ENCODE results near the gene WIPI1.

The WIPI1 gene

DNA sequence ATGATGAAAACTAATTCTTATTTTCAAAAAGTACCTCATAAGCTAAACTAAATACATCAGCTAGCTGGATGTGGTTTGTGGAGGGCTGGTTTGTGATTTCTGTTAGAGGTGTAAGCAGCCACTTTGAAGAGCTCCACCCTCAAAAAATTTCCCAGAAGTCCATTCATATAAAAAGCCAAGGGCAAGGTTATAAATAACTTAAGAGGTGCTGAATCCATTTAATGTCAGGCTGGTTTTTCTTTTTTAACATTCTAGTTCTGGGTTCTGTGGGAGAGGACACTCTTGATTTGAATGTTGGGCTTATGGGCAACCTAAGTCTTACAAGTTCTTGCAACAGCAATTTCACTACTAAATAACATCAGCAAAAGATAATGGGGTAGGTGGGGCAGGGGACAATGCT, 3.4 kb upstream of the WIPI1 start:
- no peak overlapping the region for H3K4ac ChIP-seq (ENCODE audit: low read depth in 1 of 2, low read length in 2 of 2)
- H3K79me1 ChIP-seq (replicated peaks; ENCODE audit: low read length, poor library complexity, severe bottlenecking), result peaks cover 2% of the 10 kb centered on the region
- no peak overlapping the region for H3K14ac ChIP-seq (ENCODE audit: low read length in 2 of 2)
- H3K9me3 ChIP-seq (ENCODE audit: control insufficient read depth, low read length), result no peaks in the 10 kb centered on the region
- no peak overlapping the region for H4K91ac ChIP-seq (ENCODE audit: low read length)
- H2BK120ac ChIP-seq (ENCODE audit: low read depth, low read length), result no peak overlapping the region
- H3K4me2 ChIP-seq (ENCODE audit: low read length, poor library complexity, severe bottlenecking), result no peak overlapping the region
- H2AFZ ChIP-seq (ENCODE audit: low read depth, low read length), result no peak overlapping the region
- no peaks in the 10 kb centered on the region for H3K36me3 ChIP-seq (ENCODE audit: control insufficient read depth in 1 of 2, insufficient read depth in 2 of 2, low read depth in 1 of 2, low read length in 2 of 2)
- no peak overlapping the region for H4K8ac ChIP-seq (ENCODE audit: low read length)
- H2BK12ac ChIP-seq (ENCODE audit: low read length in 2 of 2), result no peak overlapping the region
- H3K4me1 ChIP-seq (ENCODE audit: control insufficient read depth, insufficient read depth, low read depth, low read length), result peaks cover 6% of the 10 kb centered on the region
- H2BK5ac ChIP-seq (ENCODE audit: low read depth, low read length, poor library complexity, severe bottlenecking), result no peak overlapping the region
- no peak overlapping the region for H2BK15ac ChIP-seq (ENCODE audit: low read depth, poor library complexity, severe bottlenecking)
- no peaks in the 10 kb centered on the region for H3K27me3 ChIP-seq (ENCODE audit: control insufficient read depth in 1 of 2, insufficient read depth in 1 of 2, low read length in 2 of 2)
- H3K18ac ChIP-seq (ENCODE audit: low read depth in 1 of 2, low read length in 2 of 2), result no peak overlapping the region
- DNase-seq, result no peak
- H2AK5ac ChIP-seq (ENCODE audit: low read length, severe bottlenecking), result no peak overlapping the region
- H3K23ac ChIP-seq (ENCODE audit: low read length in 2 of 2), result no peak overlapping the region
- peak overlapping the region; percentile 15 for H3K9ac ChIP-seq (ENCODE audit: low read length)
- no peak overlapping the region for H3K4me3 ChIP-seq (ENCODE audit: insufficient read depth in 1 of 2, low read depth in 1 of 2, low read length in 2 of 2)
- no peak overlapping the region for H3K27ac ChIP-seq (ENCODE audit: low read length, poor library complexity, severe bottlenecking)

DNA sequence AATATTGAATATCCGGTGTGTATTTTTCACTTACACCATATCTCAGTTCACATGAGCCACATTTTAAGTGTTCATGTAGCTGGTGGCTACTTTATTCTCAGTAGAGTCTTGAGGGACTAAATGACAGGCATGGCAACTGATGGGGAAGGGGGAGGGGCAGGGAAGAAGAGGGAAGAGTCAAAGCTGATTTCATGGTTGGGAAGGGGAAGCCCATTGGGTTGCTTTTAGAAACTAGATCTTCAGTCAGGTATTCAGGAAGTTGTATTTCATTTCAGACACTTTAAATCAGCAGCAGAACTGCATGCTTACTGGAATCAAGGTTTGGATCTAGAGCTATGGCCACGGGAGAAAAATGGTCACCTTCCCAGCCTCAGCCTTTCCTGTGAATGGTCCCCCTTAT, 2.9 kb upstream of the WIPI1 start:
- H2AFZ ChIP-seq (ENCODE audit: low read depth, low read length), result no peak overlapping the region
- 88% methylated on average over 1 of the region's 2 CpGs for WGBS
- no peak overlapping the region for H3K27ac ChIP-seq (ENCODE audit: low read length, poor library complexity, severe bottlenecking)
- H2BK15ac ChIP-seq (ENCODE audit: low read depth, poor library complexity, severe bottlenecking), result no peak overlapping the region
- H3K4ac ChIP-seq (ENCODE audit: low read depth in 1 of 2, low read length in 2 of 2), result no peak overlapping the region
- peak overlapping the region in 1 of 2 experiments; percentile 54 for H2BK12ac ChIP-seq (ENCODE audit: low read length in 2 of 2)
- no peak overlapping the region for H3K18ac ChIP-seq (ENCODE audit: low read depth in 1 of 2, low read length in 2 of 2)
- no peaks in the 10 kb centered on the region for H3K36me3 ChIP-seq (ENCODE audit: control insufficient read depth in 1 of 2, insufficient read depth in 2 of 2, low read depth in 1 of 2, low read length in 2 of 2)
- no peaks in the 10 kb centered on the region for H3K27me3 ChIP-seq (ENCODE audit: control insufficient read depth in 1 of 2, insufficient read depth in 1 of 2, low read length in 2 of 2)
- no peak overlapping the region for H3K9ac ChIP-seq (ENCODE audit: low read length)
- peaks cover 6% of the 10 kb centered on the region for H3K4me1 ChIP-seq (ENCODE audit: control insufficient read depth, insufficient read depth, low read depth, low read length)
- no peaks in the 10 kb centered on the region for H3K9me3 ChIP-seq (ENCODE audit: control insufficient read depth, low read length)
- H4K8ac ChIP-seq (ENCODE audit: low read length), result no peak overlapping the region
- no peak overlapping the region for H3K14ac ChIP-seq (ENCODE audit: low read length in 2 of 2)
- peaks cover 2% of the 10 kb centered on the region for H3K79me1 ChIP-seq (replicated peaks; ENCODE audit: low read length, poor library complexity, severe bottlenecking)
- no peak overlapping the region for H2AK5ac ChIP-seq (ENCODE audit: low read length, severe bottlenecking)
- H3K4me3 ChIP-seq (ENCODE audit: insufficient read depth in 1 of 2, low read depth in 1 of 2, low read length in 2 of 2), result no peak overlapping the region
- H3K4me2 ChIP-seq (ENCODE audit: low read length, poor library complexity, severe bottlenecking), result no peak overlapping the region
- H3K23ac ChIP-seq (ENCODE audit: low read length in 2 of 2), result no peak overlapping the region
- DNase-seq, result no peak
- H4K91ac ChIP-seq (ENCODE audit: low read length), result no peak overlapping the region
- H2BK120ac ChIP-seq (ENCODE audit: low read depth, low read length), result no peak overlapping the region
- H2BK5ac ChIP-seq (ENCODE audit: low read depth, low read length, poor library complexity, severe bottlenecking), result no peak overlapping the region

DNA sequence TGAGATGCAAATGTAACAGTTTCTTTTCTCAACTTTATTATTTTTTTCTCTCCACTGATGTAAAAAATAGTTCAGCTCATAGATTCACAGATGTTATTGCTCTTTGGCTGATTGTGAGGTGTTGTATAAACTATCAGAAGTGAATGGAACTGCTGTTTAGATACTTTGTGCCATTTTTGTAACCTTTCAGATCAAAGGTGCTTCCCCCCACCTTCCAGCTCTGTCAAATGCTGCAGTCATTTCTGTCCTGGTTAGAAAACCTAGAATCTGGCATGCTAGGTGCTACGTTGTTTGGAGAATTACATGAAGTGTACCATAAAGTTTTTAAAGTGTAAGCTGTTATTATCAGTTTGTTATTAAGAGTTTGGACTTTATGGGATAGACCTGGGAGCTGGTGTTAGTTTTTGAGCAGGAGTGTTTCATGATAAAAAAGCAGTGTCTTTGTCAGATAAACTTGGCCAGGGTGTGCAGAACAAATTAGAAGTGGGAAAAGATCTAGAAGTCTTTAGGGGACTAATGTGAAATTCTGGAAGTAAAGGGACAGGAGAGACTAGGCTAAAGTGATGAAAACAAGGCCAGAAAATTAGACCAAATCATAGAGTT, 1.8 kb upstream of the WIPI1 start:
- Histone ChIP-seq H2BK12ac (ENCODE audit: low read length in 2 of 2) (no peak overlapping the region), H4K91ac (ENCODE audit: low read length) (no peak overlapping the region)
- DNase-seq, result no peak

DNA sequence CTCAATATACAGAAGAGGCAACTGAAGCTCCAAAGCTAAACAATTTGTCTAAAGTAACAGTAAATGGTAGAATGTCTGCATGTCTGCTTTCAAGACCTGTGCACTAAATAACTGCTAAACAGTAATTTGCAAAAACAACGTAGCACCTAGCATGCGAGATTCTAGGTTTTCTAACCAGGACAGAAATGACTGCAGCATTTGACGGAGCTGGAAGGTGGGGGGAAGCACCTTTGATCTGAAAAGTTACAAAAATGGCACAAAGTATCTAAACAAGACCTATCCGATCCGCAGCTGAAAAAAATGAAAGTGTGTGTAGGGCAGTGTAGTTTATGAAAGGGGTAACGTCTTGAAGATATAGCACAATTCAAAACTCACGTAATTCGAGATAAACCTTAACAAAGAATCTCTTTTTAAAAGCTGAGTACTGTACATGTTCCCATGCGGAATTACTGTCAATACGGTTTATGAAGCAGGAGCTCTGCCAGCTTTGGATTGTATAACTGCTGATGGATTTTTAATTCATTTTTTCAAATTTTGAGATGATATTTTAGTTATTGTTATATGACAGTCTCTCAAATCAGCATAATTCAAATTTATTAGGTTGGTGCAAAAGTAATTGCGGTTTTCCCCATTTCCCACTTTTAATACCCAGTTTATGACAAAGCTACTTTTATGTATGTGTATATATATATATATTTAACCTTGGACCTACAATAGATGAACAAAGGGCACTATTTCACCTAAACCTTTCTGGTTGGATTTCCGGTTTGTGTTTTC, 1.2 kb upstream of the WIPI1 start:
- Histone ChIP-seq H3K4me2 (ENCODE audit: low read length, poor library complexity, severe bottlenecking) (peak overlapping the region; percentile 94), H2BK12ac (ENCODE audit: low read length in 2 of 2) (no peak overlapping the region), H2BK15ac (ENCODE audit: low read depth, poor library complexity, severe bottlenecking) (no peak overlapping the region), H3K4me1 (ENCODE audit: control insufficient read depth, insufficient read depth, low read depth, low read length) (peaks cover 7% of the 10 kb centered on the region), H3K23ac (ENCODE audit: low read length in 2 of 2) (no peak overlapping the region), H3K4me3 (ENCODE audit: insufficient read depth in 1 of 2, low read depth in 1 of 2, low read length in 2 of 2) (peak overlapping the region in 1 of 2 experiments; percentile 86), H3K27me3 (ENCODE audit: control insufficient read depth in 1 of 2, insufficient read depth in 1 of 2, low read length in 2 of 2) (no peaks in the 10 kb centered on the region), H3K18ac (ENCODE audit: low read depth in 1 of 2, low read length in 2 of 2) (no peak overlapping the region), H2BK5ac (ENCODE audit: low read depth, low read length, poor library complexity, severe bottlenecking) (no peak overlapping the region), H4K8ac (ENCODE audit: low read length) (no peak overlapping the region), H3K9me3 (ENCODE audit: control insufficient read depth, low read length) (no peaks in the 10 kb centered on the region), H4K91ac (ENCODE audit: low read length) (no peak overlapping the region), H2BK120ac (ENCODE audit: low read depth, low read length) (no peak overlapping the region), H2AFZ (ENCODE audit: low read depth, low read length) (no peak overlapping the region), H3K9ac (ENCODE audit: low read length) (peak overlapping the region; percentile 94), H3K14ac (ENCODE audit: low read length in 2 of 2) (no peak overlapping the region), H3K79me1 (replicated peaks; ENCODE audit: low read length, poor library complexity, severe bottlenecking) (peaks cover 2% of the 10 kb centered on the region), H2AK5ac (ENCODE audit: low read length, severe bottlenecking) (no peak overlapping the region), H3K36me3 (ENCODE audit: control insufficient read depth in 1 of 2, insufficient read depth in 2 of 2, low read depth in 1 of 2, low read length in 2 of 2) (peaks cover 0 to 14% of the 10 kb centered on the region in 2 experiments), H3K4ac (ENCODE audit: low read depth in 1 of 2, low read length in 2 of 2) (no peak overlapping the region), H3K27ac (ENCODE audit: low read length, poor library complexity, severe bottlenecking) (no peak overlapping the region)
- DNase-seq, result no peak
- WGBS, result 46% methylated on average over 5 of the region's 12 CpGs

More for the DNA sequence above, 1.8 kb upstream of the WIPI1 start:
- no peak overlapping the region for H3K4me3 ChIP-seq (ENCODE audit: insufficient read depth in 1 of 2, low read depth in 1 of 2, low read length in 2 of 2)
- H2AFZ ChIP-seq (ENCODE audit: low read depth, low read length), result no peak overlapping the region
- no peak overlapping the region for H3K23ac ChIP-seq (ENCODE audit: low read length in 2 of 2)
- H2BK5ac ChIP-seq (ENCODE audit: low read depth, low read length, poor library complexity, severe bottlenecking), result no peak overlapping the region
- no peaks in the 10 kb centered on the region for H3K27me3 ChIP-seq (ENCODE audit: control insufficient read depth in 1 of 2, insufficient read depth in 1 of 2, low read length in 2 of 2)
- no peak overlapping the region for H2AK5ac ChIP-seq (ENCODE audit: low read length, severe bottlenecking)
- WGBS, result 52% methylated on average over 1 of the region's 1 CpG
- H3K18ac ChIP-seq (ENCODE audit: low read depth in 1 of 2, low read length in 2 of 2), result no peak overlapping the region
- H3K4me2 ChIP-seq (ENCODE audit: low read length, poor library complexity, severe bottlenecking), result no peak overlapping the region
- H3K4ac ChIP-seq (ENCODE audit: low read depth in 1 of 2, low read length in 2 of 2), result no peak overlapping the region
- H2BK120ac ChIP-seq (ENCODE audit: low read depth, low read length), result no peak overlapping the region
- H2BK15ac ChIP-seq (ENCODE audit: low read depth, poor library complexity, severe bottlenecking), result no peak overlapping the region
- H3K9ac ChIP-seq (ENCODE audit: low read length), result peak overlapping the region; percentile 94
- no peak overlapping the region for H4K8ac ChIP-seq (ENCODE audit: low read length)
- H3K36me3 ChIP-seq (ENCODE audit: control insufficient read depth in 1 of 2, insufficient read depth in 2 of 2, low read depth in 1 of 2, low read length in 2 of 2), result peaks cover 0 to 8% of the 10 kb centered on the region in 2 experiments
- peaks cover 6% of the 10 kb centered on the region for H3K4me1 ChIP-seq (ENCODE audit: control insufficient read depth, insufficient read depth, low read depth, low read length)
- H3K79me1 ChIP-seq (replicated peaks; ENCODE audit: low read length, poor library complexity, severe bottlenecking), result peaks cover 2% of the 10 kb centered on the region
- no peak overlapping the region for H3K14ac ChIP-seq (ENCODE audit: low read length in 2 of 2)
- no peak overlapping the region for H3K27ac ChIP-seq (ENCODE audit: low read length, poor library complexity, severe bottlenecking)
- H3K9me3 ChIP-seq (ENCODE audit: control insufficient read depth, low read length), result no peaks in the 10 kb centered on the region
